Neuron (in vitro differentiated cells): ENCODE measurements around the gene GNL2.

ENCODE experiments used
- H2AFZ ChIP-seq: one replicate; pipeline ENCODE4 v1.6.1; 2013; ENCODE audit warnings: low read depth, mild to moderate bottlenecking, inconsistent platforms, low read length, moderate library complexity
- H3K27me3 ChIP-seq: one replicate; pipeline ENCODE4 v1.6.1; 2013; ENCODE audit warnings: low read length; ENCODE audit not compliant: insufficient read depth
- H3K36me3 ChIP-seq: one replicate; pipeline ENCODE4 v1.6.1; 2013; ENCODE audit warnings: low read length; ENCODE audit not compliant: insufficient read depth
- H3K4me1 ChIP-seq: one replicate; pipeline ENCODE4 v1.6.1; 2013; ENCODE audit warnings: low read length; ENCODE audit not compliant: insufficient read depth
- H3K4me3 ChIP-seq: 2 replicates; pipeline ENCODE4 v1.5.1; 2013; ENCODE audit warnings: mild to moderate bottlenecking, low read length, moderate library complexity
- H3K9me3 ChIP-seq: one replicate; pipeline ENCODE4 v1.6.1; 2013; ENCODE audit warnings: low read length

The GNL2 gene

DNA sequence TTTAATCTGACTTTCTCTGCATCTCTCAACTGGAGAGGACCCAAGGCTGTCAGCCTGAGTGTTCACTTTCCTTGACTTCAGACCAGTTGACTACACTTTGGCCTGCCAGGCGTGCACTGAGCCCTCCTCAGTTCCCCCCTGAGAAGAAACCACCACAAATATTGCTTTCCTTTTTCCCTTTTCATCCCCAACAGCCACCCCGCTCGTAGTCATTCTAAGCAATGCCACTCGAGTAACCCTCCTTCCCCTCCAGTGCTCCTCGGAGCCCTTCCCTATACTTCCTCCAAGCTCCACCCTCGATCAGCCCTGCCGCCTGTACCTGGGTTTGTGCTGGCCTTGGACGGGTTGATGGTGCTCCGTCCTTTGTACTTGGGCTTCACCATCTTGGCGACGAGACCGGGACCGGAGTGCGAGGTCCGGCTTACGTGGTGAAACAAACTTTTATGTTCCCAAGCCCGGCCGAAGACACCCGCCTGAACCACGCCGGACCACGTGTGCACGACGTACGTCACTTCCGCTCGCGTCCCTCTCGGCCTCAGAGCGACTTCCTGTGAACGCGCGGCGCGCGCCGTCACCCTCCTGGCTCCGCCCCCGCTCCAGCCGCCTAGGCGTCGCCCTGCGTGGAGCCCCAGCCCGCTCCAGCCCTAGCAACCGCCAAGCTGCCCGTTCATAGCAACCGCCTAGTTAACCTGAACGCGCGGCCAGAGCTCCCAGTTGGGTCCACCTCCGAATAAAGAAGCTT lies at the start of gene GNL2:
Gene GNL2 (minus strand): TSS at position 498 of the 742 bp plus-strand sequence. CDS start 115 bp downstream, at position 383.
- peaks cover 13% of the 10 kb centered on the region for H3K4me1 ChIP-seq
- H3K27me3 ChIP-seq, result peaks cover 14% of the 10 kb centered on the region
- H2AFZ ChIP-seq, result peak within 1 kb of the TSS; percentile 85
- peaks cover 27% of the 10 kb centered on the region for H3K36me3 ChIP-seq
- no peaks in the 10 kb centered on the region for H3K9me3 ChIP-seq
- peak within 1 kb of the TSS; percentile 82 for H3K4me3 ChIP-seq

DNA sequence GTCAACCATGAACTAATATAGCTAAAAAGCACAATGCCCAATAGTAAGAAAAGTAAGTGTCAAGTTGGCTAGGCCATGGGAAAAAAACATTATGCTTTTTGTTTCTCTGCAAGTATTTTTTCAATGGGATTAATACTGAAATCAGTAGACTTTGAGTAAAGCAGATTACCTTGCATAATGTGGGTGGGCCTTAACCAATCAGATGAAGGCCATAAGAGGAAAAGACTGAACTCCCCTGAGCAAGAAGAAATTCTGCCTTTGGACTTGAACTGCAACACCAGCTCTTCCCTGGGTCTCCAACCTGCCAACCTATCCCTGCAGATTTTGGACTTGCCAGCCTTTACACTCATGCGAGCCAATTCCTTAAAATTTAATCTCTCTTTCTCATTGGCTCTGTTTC lies 45.3 kb upstream of the GNL2 start:
- H3K27me3 ChIP-seq, result peaks cover 42% of the 10 kb centered on the region
- no peaks in the 10 kb centered on the region for H3K4me1 ChIP-seq

DNA sequence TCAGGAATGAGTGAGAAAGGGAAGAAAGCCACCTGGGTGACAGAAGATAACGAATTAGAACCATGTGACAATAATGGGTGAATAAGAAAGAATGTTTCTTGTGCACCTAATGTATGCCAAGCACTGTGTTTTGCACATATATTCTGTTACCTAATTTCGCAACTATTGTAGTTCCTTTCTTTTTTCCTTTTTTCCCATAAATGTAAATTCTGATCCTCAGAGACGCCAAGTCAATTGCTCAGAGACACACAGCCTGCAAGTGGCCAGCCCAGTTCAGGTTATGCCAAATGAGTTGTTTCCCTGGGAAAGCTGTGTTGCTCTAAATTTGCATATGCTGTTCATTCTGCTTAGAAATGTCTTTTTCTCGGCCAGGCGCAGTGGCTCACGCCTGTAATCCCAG lies 40.7 kb upstream of the GNL2 start:
- Histone ChIP-seq H3K36me3 (no peaks in the 10 kb centered on the region), H3K27me3 (peaks cover 77% of the 10 kb centered on the region), H2AFZ (no peak overlapping the region), H3K9me3 (no peaks in the 10 kb centered on the region), H3K4me3 (no peak overlapping the region), H3K4me1 (no peaks in the 10 kb centered on the region)

More for the DNA sequence above, 45.3 kb upstream of the GNL2 start:
- Histone ChIP-seq H3K4me3 (no peak overlapping the region), H2AFZ (no peak overlapping the region), H3K9me3 (peaks cover 5% of the 10 kb centered on the region), H3K36me3 (no peaks in the 10 kb centered on the region)

DNA sequence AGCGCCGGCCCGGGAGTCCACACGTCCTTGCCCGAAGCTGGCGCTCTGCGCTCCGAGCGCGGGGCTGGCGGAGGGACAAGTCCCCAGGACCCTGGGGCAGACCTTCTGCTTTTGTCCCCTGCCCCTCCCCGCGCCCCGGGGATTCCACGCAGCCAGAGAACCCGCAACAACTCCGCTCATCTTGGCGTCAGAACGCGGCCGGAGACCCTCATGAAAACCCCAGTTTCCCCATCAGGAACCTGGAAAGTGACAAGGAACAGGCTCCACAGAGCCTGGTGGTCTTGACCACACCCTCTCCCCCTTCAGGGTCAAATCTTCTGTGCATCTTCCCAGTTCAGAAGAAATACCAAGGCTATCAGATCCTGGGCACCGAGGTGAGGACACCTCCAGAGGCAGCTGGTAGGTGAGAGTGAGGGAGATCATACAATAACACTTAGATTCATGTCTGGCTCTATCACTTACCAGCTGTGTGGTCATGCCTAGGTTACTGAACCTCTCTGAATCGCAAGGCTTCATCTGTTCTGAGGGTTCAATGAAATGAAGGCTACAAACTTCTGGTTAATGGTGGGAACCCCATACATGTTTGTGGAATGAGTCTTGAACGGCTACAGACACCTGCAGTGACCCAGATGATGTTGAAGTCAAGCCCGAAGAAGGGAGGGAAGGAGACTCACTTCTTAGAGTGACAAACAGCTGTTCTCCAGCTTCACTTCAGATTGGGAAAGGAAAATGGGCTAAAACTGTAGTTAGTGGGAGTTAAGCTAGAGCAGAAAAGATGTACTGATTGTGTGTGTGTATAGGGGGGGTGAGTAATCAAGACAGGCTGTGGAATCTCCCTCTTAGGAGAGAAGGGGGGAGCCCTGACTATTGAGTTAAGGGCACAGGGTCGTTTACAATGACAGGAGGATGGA lies 39.5 kb upstream of the GNL2 start:
- Histone ChIP-seq H3K4me3 (no peak overlapping the region), H3K4me1 (no peaks in the 10 kb centered on the region), H3K9me3 (no peaks in the 10 kb centered on the region), H3K27me3 (peaks cover 88% of the 10 kb centered on the region), H3K36me3 (no peaks in the 10 kb centered on the region), H2AFZ (peak overlapping the region; percentile 33)

DNA sequence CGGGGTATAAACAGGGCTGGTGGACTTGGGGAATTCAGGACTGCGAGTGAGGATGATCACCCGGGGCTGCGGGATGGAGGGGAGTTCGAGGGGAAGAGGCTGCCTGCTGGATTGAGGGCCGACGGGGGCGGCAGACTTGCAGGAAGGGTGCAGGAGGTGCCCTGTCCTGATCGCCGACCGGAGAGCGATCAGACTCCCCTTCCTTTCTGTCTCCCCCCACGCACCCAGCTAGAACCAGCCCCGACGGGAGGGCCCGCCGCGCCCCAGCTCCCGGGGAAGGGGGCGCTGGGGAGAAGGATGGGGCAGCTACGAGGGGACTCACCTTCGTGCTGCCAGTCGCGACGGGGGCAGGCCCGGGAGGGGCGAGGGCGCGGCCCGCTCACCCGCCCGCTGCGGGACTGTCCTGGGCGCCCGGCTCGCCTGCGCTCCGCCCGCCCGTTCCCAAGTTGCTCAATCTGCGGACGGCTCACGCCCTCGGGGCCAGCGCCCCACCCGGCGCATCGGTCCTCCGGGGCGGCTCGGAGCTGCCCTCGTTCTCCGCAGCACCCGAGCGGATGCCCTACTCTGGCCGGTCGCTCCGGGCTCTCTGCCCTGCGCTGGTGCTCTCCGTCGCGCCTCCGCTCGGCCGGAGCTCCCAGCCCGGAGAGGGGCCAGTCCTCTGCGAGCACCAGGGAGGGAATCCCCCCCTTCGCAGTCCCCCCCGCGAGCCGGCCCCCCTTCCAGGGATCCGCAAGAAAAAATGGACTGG lies 38.7 kb upstream of the GNL2 start, which contains the start of gene RSPO1:
Gene RSPO1 (minus strand): TSS at position 649 of the 748 bp plus-strand sequence. CDS start 5,231 bp downstream, outside the sequence.
- H3K27me3 ChIP-seq, result peaks cover 92% of the 10 kb centered on the region
- peak within 1 kb of the TSS; percentile 5 for H3K4me3 ChIP-seq
- H2AFZ ChIP-seq, result peak within 1 kb of the TSS; percentile 33
- H3K36me3 ChIP-seq, result no peaks in the 10 kb centered on the region
- H3K4me1 ChIP-seq, result no peaks in the 10 kb centered on the region
- H3K9me3 ChIP-seq, result no peaks in the 10 kb centered on the region

DNA sequence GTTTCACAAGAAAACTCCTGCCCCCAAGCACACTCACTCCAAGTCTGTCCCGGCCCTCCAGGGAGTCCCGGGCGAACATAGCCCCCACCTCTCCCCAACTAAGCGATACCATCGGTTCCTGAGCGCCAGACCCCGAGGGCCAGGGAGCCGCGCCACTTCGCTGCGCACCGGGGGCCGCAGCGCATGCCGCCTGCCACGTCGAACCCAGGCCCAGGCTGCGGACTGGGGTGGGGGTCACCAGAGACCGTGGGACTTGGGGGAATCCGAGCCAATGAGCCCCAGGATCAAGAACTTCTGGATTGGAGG lies 38.2 kb upstream of the GNL2 start:
- H2AFZ ChIP-seq, result no peak overlapping the region
- H3K9me3 ChIP-seq, result no peaks in the 10 kb centered on the region
- no peak overlapping the region for H3K4me3 ChIP-seq
- no peaks in the 10 kb centered on the region for H3K36me3 ChIP-seq
- peaks cover 92% of the 10 kb centered on the region for H3K27me3 ChIP-seq
- H3K4me1 ChIP-seq, result no peaks in the 10 kb centered on the region

DNA sequence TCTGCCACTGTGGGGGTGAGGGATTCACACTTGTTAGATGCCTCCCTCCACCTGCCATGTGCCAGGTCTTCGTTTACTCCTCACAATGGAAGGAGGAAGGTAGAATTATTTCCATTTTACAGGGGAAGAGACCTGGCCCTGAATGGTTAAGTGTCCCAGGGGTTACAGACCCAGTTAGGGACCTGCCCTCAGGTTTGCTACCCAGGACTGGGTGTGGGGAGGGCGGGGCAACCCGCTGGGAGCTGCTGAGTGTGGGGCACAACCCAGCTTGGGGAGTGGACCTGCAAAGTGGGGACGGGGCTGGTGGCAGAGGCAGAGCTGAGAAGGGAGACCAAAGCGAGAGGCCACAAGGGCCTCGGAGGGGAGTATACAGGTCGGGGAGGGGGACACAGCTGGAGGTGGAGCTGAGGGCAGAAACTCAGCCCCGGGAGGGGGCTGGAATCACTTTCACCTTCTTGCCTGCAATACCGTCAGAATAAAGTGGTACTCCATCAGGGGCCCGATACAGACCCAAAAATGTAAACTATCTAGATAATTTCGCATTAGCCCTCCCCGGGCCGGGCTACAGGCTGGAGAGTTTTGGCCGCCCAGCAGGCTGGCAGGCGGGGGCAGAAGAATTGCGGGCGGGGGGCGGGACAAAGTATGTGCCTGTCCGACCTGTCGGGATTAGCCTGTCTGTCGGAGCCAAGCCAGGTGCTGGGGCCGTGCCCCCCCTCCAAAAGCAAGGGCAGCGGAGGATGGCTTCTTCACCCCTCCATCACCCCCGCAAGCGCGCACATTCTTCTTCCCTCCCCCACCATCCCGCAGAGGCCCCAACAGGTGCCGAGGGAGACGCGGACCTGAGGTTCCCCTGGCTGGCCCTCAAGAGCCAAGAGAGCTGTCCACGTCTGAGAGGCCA lies 37.6 kb upstream of the GNL2 start:
- no peaks in the 10 kb centered on the region for H3K4me1 ChIP-seq
- no peak overlapping the region for H2AFZ ChIP-seq
- no peak overlapping the region for H3K4me3 ChIP-seq

DNA sequence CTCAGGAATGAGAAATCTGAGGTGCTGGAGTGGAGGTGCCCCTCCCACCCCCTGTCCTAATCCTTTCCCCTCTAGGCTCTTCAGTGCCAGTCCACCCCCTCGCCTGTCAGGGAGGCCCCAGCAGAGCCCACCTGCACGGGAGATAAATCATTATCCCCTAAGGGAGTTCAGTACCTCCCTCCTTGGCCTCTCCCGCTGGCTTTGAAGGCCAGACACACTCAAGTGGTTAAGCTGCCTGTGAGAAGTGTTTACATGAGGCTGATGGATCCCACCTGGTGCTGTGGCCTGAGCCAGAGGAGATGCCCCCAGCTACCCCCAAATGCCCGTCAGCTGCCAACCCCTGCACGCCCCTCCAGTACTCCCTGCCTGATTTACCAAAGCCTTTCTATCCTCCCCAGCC lies 35.3 kb upstream of the GNL2 start:
- Histone ChIP-seq H3K27me3 (peaks cover 95% of the 10 kb centered on the region), H2AFZ (no peak overlapping the region), H3K4me1 (no peaks in the 10 kb centered on the region), H3K9me3 (no peaks in the 10 kb centered on the region), H3K36me3 (no peaks in the 10 kb centered on the region), H3K4me3 (no peak overlapping the region)

More for the DNA sequence above, 37.6 kb upstream of the GNL2 start:
- Histone ChIP-seq H3K36me3 (no peaks in the 10 kb centered on the region), H3K27me3 (peaks cover 92% of the 10 kb centered on the region), H3K9me3 (no peaks in the 10 kb centered on the region)

DNA sequence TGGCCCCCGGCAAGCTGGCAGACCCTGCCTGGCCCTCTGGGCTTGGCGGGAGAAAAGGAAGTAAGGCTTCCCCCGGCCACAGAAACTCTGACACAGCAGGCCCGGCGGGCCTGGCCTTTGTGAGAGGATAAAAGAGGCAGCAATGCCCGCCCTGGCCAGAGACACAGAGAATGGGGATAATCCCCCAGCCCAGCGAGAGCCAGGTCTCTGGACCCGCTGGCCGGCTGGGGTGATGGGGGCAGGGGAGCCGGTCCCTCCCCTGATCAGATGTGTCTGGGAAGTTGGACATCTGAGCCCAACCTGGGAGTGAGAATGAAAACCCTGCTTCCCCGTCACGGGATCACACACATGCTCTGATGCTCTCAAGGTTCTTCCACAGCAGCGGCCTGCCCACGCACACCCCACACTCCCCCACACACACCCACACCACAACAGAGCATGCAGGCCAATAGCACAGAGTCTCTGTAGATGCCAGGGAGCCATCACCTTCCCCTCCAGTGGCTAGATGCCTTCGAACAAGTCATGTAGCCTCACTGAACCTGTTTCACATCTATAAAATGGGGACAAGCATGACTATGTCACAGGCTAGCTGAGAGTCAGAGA lies 34.8 kb upstream of the GNL2 start:
- H3K4me3 ChIP-seq, result no peak overlapping the region

DNA sequence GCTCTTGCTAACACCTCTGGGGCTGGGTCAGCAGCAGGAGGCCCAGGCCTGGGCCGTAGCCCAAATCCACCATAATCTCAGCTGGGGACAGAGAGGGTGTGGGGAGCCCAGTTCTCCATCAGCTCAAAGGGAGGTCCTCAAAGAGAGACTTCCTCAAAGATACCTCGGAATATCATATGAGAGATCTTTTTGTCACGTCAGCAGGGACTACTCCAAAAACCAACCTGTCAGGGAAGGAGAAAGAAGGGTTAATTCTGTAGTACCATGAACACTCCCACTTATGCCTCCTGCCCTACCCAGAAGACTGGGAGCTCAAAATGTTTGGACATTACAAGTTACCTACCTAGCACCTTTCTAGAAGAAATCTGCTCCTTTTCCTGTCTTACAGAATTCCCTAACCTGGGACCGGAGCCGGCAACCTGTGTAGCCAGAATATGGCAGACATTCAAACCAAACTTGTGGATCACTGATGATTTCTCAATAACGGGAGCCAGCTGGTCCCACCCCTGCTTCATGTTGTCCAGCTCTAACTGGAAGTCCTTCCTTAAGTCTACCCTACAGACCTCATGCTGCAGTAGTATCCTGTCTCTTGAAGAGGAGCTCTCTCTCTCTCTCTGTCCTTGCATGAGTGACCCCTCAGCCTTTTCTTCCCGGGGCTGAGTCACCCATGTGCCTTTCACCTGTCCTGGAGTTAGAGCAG lies 34.1 kb upstream of the GNL2 start:
- Histone ChIP-seq H3K4me3 (no peak overlapping the region), H3K27me3 (peaks cover 90% of the 10 kb centered on the region)

More for the DNA sequence above, 34.8 kb upstream of the GNL2 start:
- no peaks in the 10 kb centered on the region for H3K9me3 ChIP-seq
- peaks cover 92% of the 10 kb centered on the region for H3K27me3 ChIP-seq
- no peak overlapping the region for H2AFZ ChIP-seq
- H3K4me1 ChIP-seq, result no peaks in the 10 kb centered on the region
- H3K36me3 ChIP-seq, result no peaks in the 10 kb centered on the region

DNA sequence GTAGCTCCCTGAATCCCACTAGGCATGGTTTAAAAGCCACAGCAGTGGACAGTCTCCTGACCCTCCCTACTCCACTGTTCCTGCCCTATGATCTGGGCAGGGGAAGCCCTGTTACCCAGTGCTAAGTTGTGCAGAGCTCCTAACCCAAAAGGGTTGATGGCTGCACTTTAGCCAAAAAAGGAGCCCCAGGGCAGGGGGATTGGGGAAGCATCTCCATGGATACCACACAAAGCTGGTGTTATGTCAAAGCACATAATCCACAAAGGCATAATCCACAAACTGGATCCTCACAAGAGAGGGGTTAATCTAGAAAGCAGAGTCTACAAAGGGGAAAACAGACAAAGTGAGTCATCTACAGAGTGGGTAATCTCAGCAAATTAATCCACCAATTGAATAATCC lies 33.3 kb upstream of the GNL2 start:
- H3K36me3 ChIP-seq, result no peaks in the 10 kb centered on the region
- H2AFZ ChIP-seq, result no peak overlapping the region
- no peaks in the 10 kb centered on the region for H3K4me1 ChIP-seq
- H3K4me3 ChIP-seq, result no peak overlapping the region
- peaks cover 85% of the 10 kb centered on the region for H3K27me3 ChIP-seq
- no peaks in the 10 kb centered on the region for H3K9me3 ChIP-seq

More for the DNA sequence above, 34.1 kb upstream of the GNL2 start:
- Histone ChIP-seq H3K9me3 (no peaks in the 10 kb centered on the region), H2AFZ (no peak overlapping the region), H3K4me1 (no peaks in the 10 kb centered on the region), H3K36me3 (no peaks in the 10 kb centered on the region)
